Astrocyte of the cerebellum (primary cell): Measurements from ENCODE around the gene EEF1AKMT4.

Experiments
- DNase-seq: peaks from one replicate; pipeline ENCODE4 v3.0.0-alpha.2; 2011; ENCODE audit warnings: low read depth
- H3K4me3 ChIP-seq: 2 replicates; pipeline ENCODE4 v1.5.1; 2011; ENCODE audit warnings: mild to moderate bottlenecking, low read depth, low read length, moderate library complexity
- in situ Hi-C: cut with HindIII; loops from 2 replicates; pipeline ENCODE4 v1.10.0; 2017; ENCODE audit warnings: low sequenced_read_pairs
- TF ChIP-seq, protein P1 (sequence below): IDR thresholded peaks from 2 replicates; pipeline ENCODE4 v1.5.1; 2012; ENCODE audit warnings: low read length, low read depth, moderate library complexity, mild to moderate bottlenecking; ENCODE audit errors: missing control alignments

EEF1AKMT4 gene

DNA sequence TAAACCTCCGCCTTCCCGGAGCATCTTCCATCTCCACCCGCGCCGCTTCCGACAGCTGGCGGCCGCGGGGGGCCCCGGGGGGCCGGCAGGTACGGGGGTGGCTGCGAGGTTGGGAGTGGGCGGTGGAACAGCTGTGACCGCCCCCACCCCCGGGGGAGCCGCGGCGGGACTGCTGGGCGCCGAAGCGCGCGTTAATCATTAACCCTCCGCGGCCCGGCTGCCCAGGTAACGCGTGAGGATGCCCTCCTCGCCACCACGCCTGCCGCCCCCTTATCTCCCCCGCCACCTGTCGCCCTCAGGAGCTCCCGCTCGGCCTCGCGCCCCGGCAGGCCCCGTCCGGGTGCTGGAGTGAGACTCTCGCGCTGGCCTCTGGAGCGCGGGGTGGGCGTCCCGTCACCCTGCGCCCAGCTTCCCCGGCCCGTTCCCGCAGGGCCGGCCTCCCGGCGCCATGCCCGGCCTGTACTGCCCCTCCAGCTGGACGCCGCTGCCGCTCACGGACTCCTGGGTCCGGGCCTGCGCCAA lies 19.3 kb upstream of the EEF1AKMT4 start:
- no peak for DNase-seq

DNA sequence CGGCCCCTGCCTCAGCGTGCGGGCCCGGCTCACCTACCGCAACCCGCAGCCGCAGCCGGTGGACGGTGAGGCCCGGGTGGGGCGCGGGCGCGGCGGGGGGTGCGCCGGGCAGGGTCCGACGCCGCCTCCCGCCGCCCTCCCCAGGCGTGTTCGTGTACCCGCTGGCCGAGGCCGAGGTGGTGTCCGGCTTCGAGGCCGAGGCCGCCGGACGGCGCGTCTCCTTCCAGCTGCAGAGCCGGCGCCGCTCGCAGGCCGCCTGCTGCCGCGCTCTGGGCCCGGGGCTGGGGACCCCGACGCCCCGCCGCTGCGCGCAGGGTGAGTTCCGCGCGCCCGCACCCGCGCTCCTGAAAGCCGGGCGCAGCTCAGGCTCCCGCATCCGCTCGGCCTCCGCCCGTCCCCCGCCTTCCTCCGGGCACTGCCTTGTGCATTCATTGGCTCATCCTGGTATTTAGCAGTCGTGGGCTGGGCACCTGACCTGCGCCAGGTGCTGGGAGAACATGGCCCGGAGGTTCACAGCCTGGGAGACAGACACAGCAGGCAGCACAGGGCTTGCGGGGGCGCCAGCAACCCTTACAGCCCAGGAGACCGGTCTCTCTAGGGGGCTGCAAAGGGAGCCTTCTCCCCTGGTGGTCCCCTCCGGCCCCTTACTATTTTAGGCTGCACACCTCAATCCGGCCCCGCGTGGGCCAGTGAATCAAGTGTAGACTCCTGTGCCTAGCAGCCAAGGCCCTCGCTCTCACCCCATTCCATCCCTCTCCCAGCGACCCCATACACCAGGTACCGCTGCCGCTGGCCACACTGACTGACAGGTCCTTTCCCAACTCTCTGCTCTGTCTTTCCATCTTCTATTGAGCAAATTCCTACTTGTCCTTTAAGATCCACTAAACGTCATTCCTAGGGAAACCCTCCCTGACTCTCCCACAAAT lies 18.6 kb upstream of the EEF1AKMT4 start:
- TF ChIP-seq, protein P1, sequence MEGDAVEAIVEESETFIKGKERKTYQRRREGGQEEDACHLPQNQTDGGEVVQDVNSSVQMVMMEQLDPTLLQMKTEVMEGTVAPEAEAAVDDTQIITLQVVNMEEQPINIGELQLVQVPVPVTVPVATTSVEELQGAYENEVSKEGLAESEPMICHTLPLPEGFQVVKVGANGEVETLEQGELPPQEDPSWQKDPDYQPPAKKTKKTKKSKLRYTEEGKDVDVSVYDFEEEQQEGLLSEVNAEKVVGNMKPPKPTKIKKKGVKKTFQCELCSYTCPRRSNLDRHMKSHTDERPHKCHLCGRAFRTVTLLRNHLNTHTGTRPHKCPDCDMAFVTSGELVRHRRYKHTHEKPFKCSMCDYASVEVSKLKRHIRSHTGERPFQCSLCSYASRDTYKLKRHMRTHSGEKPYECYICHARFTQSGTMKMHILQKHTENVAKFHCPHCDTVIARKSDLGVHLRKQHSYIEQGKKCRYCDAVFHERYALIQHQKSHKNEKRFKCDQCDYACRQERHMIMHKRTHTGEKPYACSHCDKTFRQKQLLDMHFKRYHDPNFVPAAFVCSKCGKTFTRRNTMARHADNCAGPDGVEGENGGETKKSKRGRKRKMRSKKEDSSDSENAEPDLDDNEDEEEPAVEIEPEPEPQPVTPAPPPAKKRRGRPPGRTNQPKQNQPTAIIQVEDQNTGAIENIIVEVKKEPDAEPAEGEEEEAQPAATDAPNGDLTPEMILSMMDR = no peak
- DNase-seq = no peak
- in situ Hi-C loops = loop anchor here (25.0 kb wide), 1 partner anchor 344 kb away; the partner anchor contains the start of gene PARL
- no peak overlapping the region for H3K4me3 ChIP-seq

More for the DNA sequence above, 19.3 kb upstream of the EEF1AKMT4 start:
- TF ChIP-seq, protein P1 = no peak
- in situ Hi-C loops = loop anchor here (25.0 kb wide), 1 partner anchor 343 kb away; the partner anchor contains the start of gene PARL
- H3K4me3 ChIP-seq = peak overlapping the region; percentile 33

DNA sequence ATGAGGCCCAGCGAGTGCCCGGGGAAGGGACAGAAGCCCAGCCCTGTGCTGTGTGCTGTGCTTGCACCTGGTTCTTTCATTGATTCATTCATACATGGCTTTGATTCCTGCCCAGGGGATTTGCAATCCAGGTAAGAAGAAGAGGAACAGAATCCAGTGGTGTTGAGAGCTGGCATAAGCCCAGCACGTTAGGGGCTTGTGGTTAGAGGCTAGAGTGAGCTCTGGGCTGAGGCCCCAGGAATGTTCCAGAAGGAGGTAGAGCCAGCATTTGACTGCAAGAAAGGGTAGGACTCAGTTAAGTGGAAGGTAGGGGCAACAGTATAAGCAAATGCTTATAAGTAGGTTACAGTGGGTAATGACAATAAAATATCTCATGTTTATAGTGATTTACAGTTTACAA lies 17.8 kb upstream of the EEF1AKMT4 start:
- no peak overlapping the region for H3K4me3 ChIP-seq
- no peak for DNase-seq
- in situ Hi-C loops = loop anchor here (25.0 kb wide), 1 partner anchor 344 kb away; the partner anchor contains the start of gene PARL
- TF ChIP-seq, protein P1 = no peak

- H3K4me3 ChIP-seq = no peak overlapping the region
- DNase-seq = no peak
- in situ Hi-C loops = loop anchor here (25.0 kb wide), 1 partner anchor 346 kb away; the partner anchor contains the start of gene PARL
- TF ChIP-seq, protein P1 = no peak
These were observed 16.2 kb upstream of the EEF1AKMT4 start for GRCh38 chr3:184233127-184233843.

DNA sequence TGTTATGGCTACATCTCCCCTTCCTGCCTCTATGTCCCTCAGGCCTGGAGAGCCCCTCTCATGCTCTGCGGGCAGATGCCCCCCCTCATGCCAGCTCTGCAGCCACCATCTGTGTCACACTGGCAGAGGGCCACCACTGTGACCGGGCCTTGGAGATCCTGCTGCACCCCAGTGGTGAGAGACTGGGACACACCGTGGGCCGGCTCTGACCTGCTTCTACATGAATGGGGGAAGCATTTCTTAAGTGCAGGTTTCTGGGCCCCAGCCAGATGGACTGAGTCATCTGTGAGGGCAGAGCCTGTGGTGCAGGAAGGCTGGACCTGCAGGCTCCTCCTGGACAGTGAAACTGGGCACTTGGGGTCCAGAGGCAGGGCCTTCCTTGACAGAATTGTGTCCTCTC lies 15.2 kb upstream of the EEF1AKMT4 start:
- H3K4me3 ChIP-seq = no peak overlapping the region
- TF ChIP-seq, protein P1 = no peak
- peak; percentile 62 for DNase-seq
- in situ Hi-C loops = loop anchor here (25.0 kb wide), 1 partner anchor 347 kb away; the partner anchor contains the start of gene PARL
